SU-DHL-6 (cell line): ENCODE measurements around the gene ORC4.

Experiments
- H2AFZ ChIP-seq: fragments of 200-600 bp; sonication (generic); 2 replicates; pipeline ENCODE4 v1.6.1; 2014; ENCODE audit warnings: low read depth, mild to moderate bottlenecking, moderate library complexity, mixed read lengths, antibody characterized with exemption, low read length; ENCODE audit not compliant: severe bottlenecking
- H3F3A ChIP-seq: fragments of 200-600 bp; shearing (Covaris generic); 2 replicates; pipeline ENCODE4 v1.6.0; 2016; ENCODE audit warnings: antibody characterized with exemption, mild to moderate bottlenecking; ENCODE audit not compliant: insufficient read depth
- H3K27ac ChIP-seq: fragments of 200-600 bp; sonication (generic); 2 replicates; pipeline ENCODE4 v1.5.1; 2016; ENCODE audit warnings: low read depth, mild to moderate bottlenecking, low read length, moderate library complexity, mixed read lengths
- H3K27me3 ChIP-seq: fragments of 200-600 bp; sonication (generic), shearing (Covaris generic); 2 replicates; pipeline ENCODE4 v1.6.0; 2014; ENCODE audit warnings: mild to moderate bottlenecking, low read length
- H3K36me3 ChIP-seq: fragments of 200-600 bp; sonication (generic); 2 replicates; pipeline ENCODE4 v1.6.1; 2014; ENCODE audit warnings: mild to moderate bottlenecking, low read length, mixed read lengths
- H3K4me2 ChIP-seq: fragments of 300-600, 200-600 bp; shearing (Covaris generic), sonication (generic); 2 replicates; pipeline ENCODE4 v1.6.0; 2014; ENCODE audit warnings: low read length, low read depth, mild to moderate bottlenecking; ENCODE audit not compliant: poor library complexity, severe bottlenecking
- H3K4me3 ChIP-seq: fragments of 200-600 bp; sonication (generic); 2 replicates; pipeline ENCODE4 v1.5.1; 2014; ENCODE audit warnings: antibody characterized with exemption, low read length, mild to moderate bottlenecking, mixed read lengths; ENCODE audit not compliant: insufficient read depth, poor library complexity, severe bottlenecking
- H3K79me2 ChIP-seq: fragments of 200-600 bp; sonication (generic); 2 replicates; pipeline ENCODE4 v1.6.1; 2014; ENCODE audit warnings: mild to moderate bottlenecking, low read length, moderate library complexity; ENCODE audit not compliant: insufficient read depth
- H3K9ac ChIP-seq: fragments of 200-600 bp; sonication (generic); 2 replicates; pipeline ENCODE4 v1.7.0; 2014; ENCODE audit warnings: mild to moderate bottlenecking, low read length
- H3K9me2 ChIP-seq: fragments of 200-600 bp; sonication (generic); replicated peaks from 2 replicates; pipeline ENCODE4 v1.6.1; 2014; ENCODE audit warnings: low read length; ENCODE audit not compliant: insufficient read depth
- H3K9me3 ChIP-seq: fragments of 200-600 bp; sonication (generic); 2 replicates; pipeline ENCODE4 v1.6.1; 2014; ENCODE audit warnings: low read length, mixed read lengths; ENCODE audit not compliant: insufficient read depth
- H4K20me1 ChIP-seq: fragments of 200-600 bp; sonication (generic); 2 replicates; pipeline ENCODE4 v1.6.1; 2014; ENCODE audit warnings: low read depth, mild to moderate bottlenecking, antibody characterized with exemption, low read length, moderate library complexity, mixed read lengths
- CTCF ChIP-seq: fragments of 200-600 bp; sonication (generic); IDR thresholded peaks from one replicate; pipeline ENCODE4 v1.5.1; 2017; ENCODE audit warnings: antibody characterized with exemption, mild to moderate bottlenecking, low read length, moderate library complexity; ENCODE audit not compliant: insufficient read depth, poor library complexity, severe bottlenecking
- EZH2phosphoT487 ChIP-seq: fragments of 200-600 bp; sonication (generic), shearing (Covaris generic); conservative IDR thresholded peaks from 2 replicates; pipeline ENCODE4 v1.6.1; 2018; ENCODE audit warnings: mild to moderate bottlenecking, antibody characterized with exemption, low read length, moderate library complexity, mixed read lengths

The ORC4 gene

DNA sequence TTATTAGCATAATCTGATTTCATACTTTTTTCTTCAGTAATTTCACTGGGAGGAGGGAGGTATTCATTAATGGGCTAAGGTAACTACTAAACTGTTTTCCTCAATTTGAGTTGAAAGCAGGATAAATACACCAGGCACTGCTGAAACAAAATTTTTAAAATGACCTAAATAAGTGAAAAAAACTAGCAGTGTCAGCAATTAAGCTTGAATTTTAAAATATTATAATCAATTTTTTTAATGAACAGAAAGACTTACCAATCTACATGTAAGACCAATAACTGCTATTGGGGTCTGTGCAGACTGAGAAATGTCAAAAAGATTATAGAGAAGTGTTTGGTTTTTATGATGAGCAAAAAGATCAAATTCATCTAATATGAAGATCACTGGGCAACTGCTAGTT, 68.4 kb downstream of the ORC4 start:
- H3K9me3 ChIP-seq: no peaks in the 10 kb centered on the region
- no peak overlapping the region for H3K4me3 ChIP-seq
- no peaks in the 10 kb centered on the region for H4K20me1 ChIP-seq
- TF ChIP-seq EZH2phosphoT487: no peak
- no peak for TF ChIP-seq CTCF
- no peak overlapping the region for H3K27ac ChIP-seq
- no peaks in the 10 kb centered on the region for H3K27me3 ChIP-seq
- no peak overlapping the region for H2AFZ ChIP-seq
- H3F3A ChIP-seq: peaks cover 4% of the 10 kb centered on the region; the same call in 1 of the 2 replicates
- no peaks in the 10 kb centered on the region for H3K79me2 ChIP-seq
- no peak overlapping the region for H3K4me2 ChIP-seq
- no peaks in the 10 kb centered on the region for H3K9me2 ChIP-seq
- H3K36me3 ChIP-seq: peaks cover 21% of the 10 kb centered on the region; the same call in 1 of the 2 replicates
- no peak overlapping the region for H3K9ac ChIP-seq

DNA sequence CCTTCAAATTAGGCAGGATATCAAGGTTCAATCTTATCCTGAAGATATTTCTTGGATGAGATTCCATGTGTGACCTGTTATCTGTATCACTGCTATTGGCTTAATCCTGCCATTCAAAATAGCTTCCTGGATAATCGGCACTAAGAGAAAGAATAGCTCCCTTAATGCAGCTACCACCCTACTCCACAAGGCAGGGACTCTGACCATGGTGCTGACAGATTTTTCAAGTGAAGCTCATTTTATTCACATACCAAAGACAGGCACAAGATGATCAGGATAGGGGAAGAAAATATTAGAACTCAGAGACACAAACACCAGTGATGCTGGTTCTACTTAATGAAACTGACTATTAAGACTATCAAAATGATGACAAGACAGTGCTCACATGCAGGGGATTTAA, 74.9 kb downstream of the ORC4 start:
- Histone ChIP-seq H3K9me3 (no peaks in the 10 kb centered on the region), H3K36me3 (peaks cover 6% of the 10 kb centered on the region; the same call in 1 of the 2 replicates), H3K4me2 (no peak overlapping the region), H3K27ac (no peak overlapping the region), H3K9me2 (no peaks in the 10 kb centered on the region), H2AFZ (no peak overlapping the region), H3K79me2 (no peaks in the 10 kb centered on the region), H3F3A (no peaks in the 10 kb centered on the region), H3K9ac (no peak overlapping the region), H3K4me3 (no peak overlapping the region), H3K27me3 (no peaks in the 10 kb centered on the region), H4K20me1 (no peaks in the 10 kb centered on the region)
- TF ChIP-seq EZH2phosphoT487: no peak
- no peak for TF ChIP-seq CTCF

DNA sequence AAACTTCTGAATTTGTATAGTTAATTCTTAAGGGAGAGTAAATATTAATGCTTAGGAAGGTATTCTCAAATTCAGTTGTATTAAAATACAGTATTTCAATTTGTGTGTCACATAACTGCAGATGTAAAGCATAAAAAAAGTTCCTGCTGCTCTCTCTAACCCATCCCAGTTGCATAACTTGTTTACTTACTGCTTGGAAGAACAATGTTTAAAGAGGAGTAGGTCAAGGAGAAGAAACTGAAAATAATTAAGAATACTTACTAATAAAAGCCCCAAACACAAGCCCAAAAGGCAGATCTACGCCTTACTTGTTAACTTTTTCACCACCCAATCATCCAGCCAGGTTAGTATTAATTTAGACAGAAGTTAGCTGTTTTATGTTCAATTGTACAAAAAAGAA, 81.2 kb downstream of the ORC4 start:
- no peaks in the 10 kb centered on the region for H3K9me2 ChIP-seq
- H3K9me3 ChIP-seq: no peaks in the 10 kb centered on the region
- H2AFZ ChIP-seq: no peak overlapping the region
- H3K27ac ChIP-seq: no peak overlapping the region
- H3F3A ChIP-seq: no peaks in the 10 kb centered on the region
- TF ChIP-seq EZH2phosphoT487: no peak
- no peak for TF ChIP-seq CTCF
- H3K4me2 ChIP-seq: no peak overlapping the region
- no peaks in the 10 kb centered on the region for H3K79me2 ChIP-seq
- H3K27me3 ChIP-seq: no peaks in the 10 kb centered on the region
- no peak overlapping the region for H3K4me3 ChIP-seq
- peaks cover 8% of the 10 kb centered on the region; the same call in 1 of the 2 replicates for H3K36me3 ChIP-seq
- no peaks in the 10 kb centered on the region for H4K20me1 ChIP-seq
- no peak overlapping the region for H3K9ac ChIP-seq
